GM19324 (cell line): ENCODE results near the gene NFE2.

Experiments used
- ATAC-seq: cut with Tn5 transposase; IDR thresholded peaks from one replicate; pipeline ENCODE4 v1.9.1; 2021; ENCODE audit warnings: mild to moderate bottlenecking, moderate library complexity; ENCODE audit not compliant: unreplicated experiment, low FRiP score

NFE2 gene

GRCh38 chr12:54258201-54258681 lies 42.6 kb downstream of the NFE2 start:
- ATAC-seq: no peak

DNA sequence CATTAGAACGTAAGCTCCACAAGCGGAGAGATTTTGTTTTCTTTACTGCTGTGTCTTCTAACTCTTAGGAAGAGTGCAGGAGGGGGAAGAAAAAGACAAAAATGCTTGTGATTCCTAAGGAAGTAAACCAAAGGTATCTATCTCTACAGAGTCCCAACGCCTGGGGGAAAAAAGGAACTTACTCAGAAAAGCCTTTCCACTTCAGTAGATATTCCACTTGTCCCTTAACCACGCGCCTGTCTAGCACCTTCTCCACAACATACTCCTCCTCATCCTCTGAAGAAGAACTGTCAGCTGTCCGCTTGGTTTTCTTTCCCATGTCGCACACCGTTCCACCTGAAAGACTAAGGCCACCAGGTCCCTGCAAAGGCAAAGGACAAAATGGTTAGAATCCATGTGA lies 43.5 kb downstream of the NFE2 start:
- ATAC-seq: no peak

DNA sequence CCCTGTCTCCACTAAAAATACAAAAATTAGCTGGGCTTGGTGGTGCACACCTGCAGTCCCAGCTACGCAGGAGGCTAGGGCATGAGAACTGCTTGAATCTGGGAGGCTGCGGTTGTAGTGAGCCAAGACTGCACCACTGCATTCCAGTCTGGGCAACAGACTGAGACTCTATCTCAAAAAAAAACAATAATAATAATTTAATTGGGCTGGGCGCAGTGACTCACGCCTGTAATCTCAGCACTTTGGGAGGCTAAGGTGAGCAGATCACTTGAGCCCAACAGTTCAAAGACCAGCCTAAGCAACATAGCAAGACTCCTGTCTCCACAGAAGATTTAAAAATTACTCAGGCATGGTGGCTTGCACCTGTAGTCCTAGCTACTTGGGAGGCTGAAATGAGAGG lies 47.6 kb downstream of the NFE2 start:
- no peak for ATAC-seq

- ATAC-seq: no peak
These were observed 49.0 kb downstream of the NFE2 start for GRCh38 chr12:54251667-54252284.

- ATAC-seq: no peak
These were observed 51.3 kb downstream of the NFE2 start for GRCh38 chr12:54249489-54249888.

DNA sequence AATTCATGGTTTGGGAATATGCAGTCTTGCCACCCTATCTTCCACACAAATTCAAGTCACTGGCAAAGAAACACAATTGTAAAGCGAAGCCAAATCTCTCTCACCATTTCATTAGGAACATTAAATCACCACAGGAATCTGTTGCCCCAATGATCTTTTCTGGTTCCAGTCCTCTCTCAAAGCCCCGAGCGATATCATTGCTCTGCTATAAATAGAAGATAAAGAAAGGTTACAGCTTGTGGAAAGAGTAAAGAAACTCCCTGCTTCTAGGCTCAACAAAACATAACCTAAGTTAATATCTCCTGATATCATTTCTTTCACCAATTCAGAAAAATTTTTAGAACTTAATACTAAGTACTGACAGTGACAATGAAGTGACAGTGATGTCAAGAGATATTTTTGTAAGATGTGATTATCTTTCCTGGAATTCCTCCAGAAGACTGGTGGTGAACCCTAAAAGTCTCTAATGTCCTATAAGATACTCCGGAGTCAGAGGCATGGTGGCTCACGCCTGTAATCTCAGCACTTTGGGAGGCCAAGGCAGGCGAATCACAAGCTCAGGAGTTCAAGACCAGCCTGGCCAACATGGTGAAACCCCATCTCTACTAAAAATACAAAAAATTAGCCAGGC lies 54.7 kb downstream of the NFE2 start:
- no peak for ATAC-seq
